Panc1 (cell line): ENCODE data around the gene STXBP5. TPM values are rescaled to one million over a fixed set of nuclear protein-coding genes. Genes with fewer than 3 reads are reported as not detected.
A peak's percentile ranks its signal among the peaks of the same experiment; 100 is the strongest.

Source experiments
- ATAC-seq: fragments of 200-7000 bp; cut with Tn5 transposase; 2 replicates; pipeline ENCODE4 v1.9.1; 2020; ENCODE audit warnings: mild to moderate bottlenecking, moderate library complexity
- BruUV-seq: library from RNA; stranded (reverse); fragments of 400-500 nt; replicated peaks from 2 replicates; lab custom pipeline; 2021; lab: Mats Ljungman, UMichigan
- CTCF ChIA-PET: fragments of 300-600 bp; sonication (Branson Sonifier 250); formaldehyde crosslinking; loops from one replicate; lab custom pipeline; 2022; ENCODE audit warnings: antibody characterized with exemption; lab: Charles Lee
- POLR2A ChIA-PET: fragments of 300-600 bp; sonication (Branson Sonifier 250); formaldehyde crosslinking; loops from one replicate; lab custom pipeline; 2022; ENCODE audit warnings: antibody characterized with exemption; lab: Charles Lee
- DNase-seq: peaks from one replicate; pipeline ENCODE4 v3.0.0-alpha.2; 2010; ENCODE audit warnings: low read depth, low spot score
- H3K27ac ChIP-seq: 2 replicates; pipeline ENCODE4 v1.5.1; 2011; ENCODE audit warnings: mild to moderate bottlenecking, low read length, inconsistent platforms
- H3K27me3 ChIP-seq: fragments of 200-500 bp; sonication (Bioruptor generic); 2 replicates; pipeline ENCODE4 v1.6.0; 2014; ENCODE audit warnings: low read length, inconsistent platforms; ENCODE audit not compliant: control insufficient read depth, insufficient read depth
- H3K36me3 ChIP-seq: fragments of 200-500 bp; sonication (Bioruptor generic); 2 replicates; pipeline ENCODE4 v1.5.1; 2014; ENCODE audit warnings: inconsistent platforms, mild to moderate bottlenecking, low read length, moderate library complexity; ENCODE audit not compliant: control insufficient read depth, insufficient read depth
- H3K4me1 ChIP-seq: 2 replicates; pipeline ENCODE4 v1.5.1; 2011; ENCODE audit warnings: inconsistent platforms, mild to moderate bottlenecking, low read length, moderate library complexity; ENCODE audit not compliant: control insufficient read depth, insufficient read depth
- H3K4me3 ChIP-seq, 2 experiments: 2 replicates each; pipeline ENCODE4 v1.5.1; 2011 to 2012; ENCODE audit warnings: low read depth in 2 of 2, low read length in 2 of 2, mild to moderate bottlenecking in 2 of 2, inconsistent platforms in 1 of 2, moderate library complexity in 1 of 2
- H3K9me3 ChIP-seq: fragments of 200-500 bp; sonication (Bioruptor generic); 2 replicates; pipeline ENCODE4 v1.5.1; 2014; ENCODE audit warnings: low read depth, mild to moderate bottlenecking, inconsistent platforms, low read length, moderate library complexity; ENCODE audit not compliant: control insufficient read depth, insufficient read depth
- POLR2AphosphoS5 ChIP-seq: IDR thresholded peaks from 2 replicates; pipeline ENCODE4 v1.6.1; 2012; ENCODE audit warnings: mild to moderate bottlenecking, low read depth, low read length, moderate library complexity
- SIN3A ChIP-seq: IDR thresholded peaks from 2 replicates; pipeline ENCODE4 v1.6.1; 2012; ENCODE audit warnings: low read depth, mild to moderate bottlenecking, low read length, moderate library complexity, borderline replicate concordance; ENCODE audit not compliant: insufficient read depth
- TCF7L2 ChIP-seq: IDR thresholded peaks from 2 replicates; pipeline ENCODE4 v1.6.1; 2011; ENCODE audit warnings: mild to moderate bottlenecking, low read depth, low read length, inconsistent platforms
- in situ Hi-C: cut with HindIII; loops from 2 replicates; pipeline ENCODE4 v1.10.0; 2016; ENCODE audit warnings: low sequenced_read_pairs, low pct_unique_long_range_greater_than_20kb
- intact Hi-C: fragments of 100-400 bp; cut with micrococcal nuclease; formaldehyde crosslinking; loops from one replicate; pipeline ENCODE4 v1.10.0; 2022; ENCODE audit not compliant: unreplicated experiment
- total RNA-seq: library from RNA; stranded (reverse); gene quantifications from one replicate; pipeline ENCODE4 v1.2.1, GENCODE V29; 2021; ENCODE audit not compliant: unreplicated experiment
- TF ChIP-seq, protein P1 (sequence below): fragments of 450-650 bp; IDR thresholded peaks from 2 replicates; pipeline ENCODE4 v1.5.1; 2017; ENCODE audit warnings: mild to moderate bottlenecking
- TF ChIP-seq, protein P2 (sequence below), 2 experiments: IDR thresholded peaks; 2 replicates each; pipeline ENCODE4 v1.6.1; 2011 to 2012; ENCODE audit warnings: low read depth in 2 of 2, control low read depth in 1 of 2, low read length in 1 of 2, mild to moderate bottlenecking in 1 of 2, moderate library complexity in 1 of 2; ENCODE audit not compliant: insufficient read depth in 1 of 2

The STXBP5 gene
- total RNA-seq, 1 experiment from 2014 or later: 77.8 TPM

DNA sequence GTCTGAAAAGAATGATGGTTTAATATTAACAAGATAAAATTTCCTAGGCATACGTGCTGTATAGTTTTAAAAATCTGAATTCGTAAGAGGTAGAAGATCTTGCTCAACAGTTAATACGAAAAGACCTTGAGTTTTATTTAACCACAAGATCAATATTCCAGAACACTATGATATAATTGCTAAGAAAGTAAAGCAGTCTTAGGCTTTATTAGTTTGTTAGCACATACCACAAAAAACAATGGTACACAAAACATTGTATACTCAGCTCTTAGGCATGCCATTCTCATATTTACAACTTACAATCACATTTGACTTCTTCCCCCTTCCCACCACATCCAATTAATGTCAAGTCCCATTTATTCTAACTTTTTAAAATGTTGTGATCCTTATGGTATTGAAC lies 24.4 kb upstream of the STXBP5 start:
- no peak overlapping the region; the same call in 1 of the 2 replicates for H3K27ac ChIP-seq
- ChIA-PET POLR2A (no interaction called here), CTCF (no interaction called here)
- H3K4me3 ChIP-seq: no peak overlapping the region
- peaks cover 6% of the 10 kb centered on the region; the same call in 1 of the 2 replicates for H3K4me1 ChIP-seq
- peak; percentile 78; the same call in 1 of the 2 replicates for ATAC-seq
- in situ Hi-C loops (no loop called here), intact Hi-C loops (no loop called here)
- peak; percentile 89 for TF ChIP-seq TCF7L2
- TF ChIP-seq, protein P1, sequence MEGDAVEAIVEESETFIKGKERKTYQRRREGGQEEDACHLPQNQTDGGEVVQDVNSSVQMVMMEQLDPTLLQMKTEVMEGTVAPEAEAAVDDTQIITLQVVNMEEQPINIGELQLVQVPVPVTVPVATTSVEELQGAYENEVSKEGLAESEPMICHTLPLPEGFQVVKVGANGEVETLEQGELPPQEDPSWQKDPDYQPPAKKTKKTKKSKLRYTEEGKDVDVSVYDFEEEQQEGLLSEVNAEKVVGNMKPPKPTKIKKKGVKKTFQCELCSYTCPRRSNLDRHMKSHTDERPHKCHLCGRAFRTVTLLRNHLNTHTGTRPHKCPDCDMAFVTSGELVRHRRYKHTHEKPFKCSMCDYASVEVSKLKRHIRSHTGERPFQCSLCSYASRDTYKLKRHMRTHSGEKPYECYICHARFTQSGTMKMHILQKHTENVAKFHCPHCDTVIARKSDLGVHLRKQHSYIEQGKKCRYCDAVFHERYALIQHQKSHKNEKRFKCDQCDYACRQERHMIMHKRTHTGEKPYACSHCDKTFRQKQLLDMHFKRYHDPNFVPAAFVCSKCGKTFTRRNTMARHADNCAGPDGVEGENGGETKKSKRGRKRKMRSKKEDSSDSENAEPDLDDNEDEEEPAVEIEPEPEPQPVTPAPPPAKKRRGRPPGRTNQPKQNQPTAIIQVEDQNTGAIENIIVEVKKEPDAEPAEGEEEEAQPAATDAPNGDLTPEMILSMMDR: no peak
- no peaks in the 10 kb centered on the region for H3K9me3 ChIP-seq
- H3K36me3 ChIP-seq: no peaks in the 10 kb centered on the region
- H3K27me3 ChIP-seq: no peaks in the 10 kb centered on the region
- DNase-seq: no peak
- no TSS peak for BruUV-seq

DNA sequence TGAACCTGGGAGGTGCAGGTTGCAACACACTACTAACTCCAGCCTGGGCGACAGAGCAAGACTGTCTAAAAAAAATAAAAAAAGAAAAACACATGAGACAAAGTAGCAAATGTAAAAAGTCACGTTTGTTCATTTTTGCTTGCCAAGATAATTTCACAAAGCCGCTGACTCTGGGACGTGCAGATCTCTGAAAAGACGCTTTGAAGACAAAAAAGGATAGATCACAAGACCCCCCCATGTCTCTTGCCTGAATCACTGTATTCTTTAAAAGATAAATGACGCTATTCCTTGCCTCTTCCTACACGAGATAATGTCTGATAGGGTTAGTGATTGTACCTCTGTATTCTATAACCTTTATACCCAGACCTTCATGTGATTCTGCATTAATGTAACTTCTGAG lies 23.3 kb upstream of the STXBP5 start:
- Histone ChIP-seq H3K4me1 (peaks cover 6% of the 10 kb centered on the region; the same call in 1 of the 2 replicates), H3K27ac (no peak overlapping the region), H3K9me3 (no peaks in the 10 kb centered on the region), H3K27me3 (no peaks in the 10 kb centered on the region), H3K36me3 (no peaks in the 10 kb centered on the region), H3K4me3 (no peak overlapping the region)
- DNase-seq (no peak), ATAC-seq (no peak)
- BruUV-seq: no TSS peak
- in situ Hi-C loops (no loop called here), intact Hi-C loops (no loop called here)
- POLR2A ChIA-PET: no interaction called here
- TF ChIP-seq POLR2AphosphoS5 (no peak), SIN3A (no peak), TCF7L2 (no peak)
- TF ChIP-seq, protein P1: no peak
- TF ChIP-seq, protein P2, sequence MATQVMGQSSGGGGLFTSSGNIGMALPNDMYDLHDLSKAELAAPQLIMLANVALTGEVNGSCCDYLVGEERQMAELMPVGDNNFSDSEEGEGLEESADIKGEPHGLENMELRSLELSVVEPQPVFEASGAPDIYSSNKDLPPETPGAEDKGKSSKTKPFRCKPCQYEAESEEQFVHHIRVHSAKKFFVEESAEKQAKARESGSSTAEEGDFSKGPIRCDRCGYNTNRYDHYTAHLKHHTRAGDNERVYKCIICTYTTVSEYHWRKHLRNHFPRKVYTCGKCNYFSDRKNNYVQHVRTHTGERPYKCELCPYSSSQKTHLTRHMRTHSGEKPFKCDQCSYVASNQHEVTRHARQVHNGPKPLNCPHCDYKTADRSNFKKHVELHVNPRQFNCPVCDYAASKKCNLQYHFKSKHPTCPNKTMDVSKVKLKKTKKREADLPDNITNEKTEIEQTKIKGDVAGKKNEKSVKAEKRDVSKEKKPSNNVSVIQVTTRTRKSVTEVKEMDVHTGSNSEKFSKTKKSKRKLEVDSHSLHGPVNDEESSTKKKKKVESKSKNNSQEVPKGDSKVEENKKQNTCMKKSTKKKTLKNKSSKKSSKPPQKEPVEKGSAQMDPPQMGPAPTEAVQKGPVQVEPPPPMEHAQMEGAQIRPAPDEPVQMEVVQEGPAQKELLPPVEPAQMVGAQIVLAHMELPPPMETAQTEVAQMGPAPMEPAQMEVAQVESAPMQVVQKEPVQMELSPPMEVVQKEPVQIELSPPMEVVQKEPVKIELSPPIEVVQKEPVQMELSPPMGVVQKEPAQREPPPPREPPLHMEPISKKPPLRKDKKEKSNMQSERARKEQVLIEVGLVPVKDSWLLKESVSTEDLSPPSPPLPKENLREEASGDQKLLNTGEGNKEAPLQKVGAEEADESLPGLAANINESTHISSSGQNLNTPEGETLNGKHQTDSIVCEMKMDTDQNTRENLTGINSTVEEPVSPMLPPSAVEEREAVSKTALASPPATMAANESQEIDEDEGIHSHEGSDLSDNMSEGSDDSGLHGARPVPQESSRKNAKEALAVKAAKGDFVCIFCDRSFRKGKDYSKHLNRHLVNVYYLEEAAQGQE (IDR thresholded peaks at IDR 0.05; ENCODE audit: insufficient read depth in 1 of 2, low read depth in 2 of 2, low read length in 1 of 2): no peak
- CTCF ChIA-PET: no interaction called here
